Esophagus squamous epithelium (tissue), 5 donors: ENCODE results near the gene ACTN4. TPM values are rescaled to one million over a fixed set of nuclear protein-coding genes. Genes with fewer than 3 reads are reported as not detected.

ENCODE experiments used
- DNase-seq: peaks from one replicate; lab custom pipeline; 2025; lab: John Stamatoyannopoulos, UW
- H3K27ac ChIP-seq, 4 donors: fragments of 200-600 bp; sonication (generic); one replicate each; pipeline ENCODE4 v1.5.1; 2016 to 2019; ENCODE audit warnings: mild to moderate bottlenecking in 1 of 4
- H3K27me3 ChIP-seq, 4 donors: fragments of 200-600 bp; sonication (generic); 1 replicate in 3 of 4; 2 replicates in 1 of 4; pipeline versions ENCODE4 v1.5.1 to v1.6.0; 2017 to 2021; ENCODE audit warnings: antibody characterized with exemption in 1 of 4
- H3K36me3 ChIP-seq, 3 donors: fragments of 200-600 bp; sonication (generic); one replicate each; pipeline ENCODE4 v1.5.1; 2016 to 2019
- H3K4me1 ChIP-seq, 3 donors: fragments of 200-600 bp; sonication (generic); one replicate each; pipeline ENCODE4 v1.5.1; 2017 to 2019
- H3K4me3 ChIP-seq, 4 donors: fragments of 200-600 bp; sonication (generic); 1 replicate in 3 of 4; 2 replicates in 1 of 4; pipeline ENCODE4 v1.5.1; 2016 to 2019; ENCODE audit warnings: mild to moderate bottlenecking in 2 of 4, moderate library complexity in 1 of 4
- H3K9me3 ChIP-seq, 3 donors: fragments of 200-600 bp; sonication (generic); one replicate each; pipeline ENCODE4 v1.5.1; 2016 to 2019
- CTCF ChIP-seq, 6 experiments: fragments of 450-650 bp in 4 of 6; fragments of 200-600 bp in 2 of 6; sonication (generic) in 2 of 6; IDR thresholded peaks; one replicate each; pipeline ENCODE4 v1.5.1; 2016 to 2019; ENCODE audit warnings: antibody characterized with exemption in 6 of 6, mild to moderate bottlenecking in 4 of 6, moderate library complexity in 4 of 6
- POLR2A ChIP-seq, 4 donors: fragments of 450-650 bp; IDR thresholded peaks; one replicate each; pipeline ENCODE4 v1.6.1; 2017; ENCODE audit warnings: antibody characterized with exemption in 4 of 4, mild to moderate bottlenecking in 4 of 4, moderate library complexity in 3 of 4
- WGBS, 2 donors: methylation state at CpG; one replicate each; pipeline ENCODE4 v1.1.5; 2018; 5-methylcytosine and 5-hydroxymethylcytosine counted together
- intact Hi-C: fragments of 100-400 bp; cut with DNase I; formaldehyde crosslinking; loops from one replicate; pipeline ENCODE4 v1.15.0; 2022
- total RNA-seq, 4 donors: library from RNA; depleted of rRNA; stranded (reverse); fragments of >200 nt; gene quantifications; one replicate each; pipeline ENCODE4 v1.1.0, GENCODE V29; 2016
- donor health status: DM: yes; HTN: yes; CAD: no.

Gene ACTN4
- total RNA-seq, 4 donors from 2014 or later, result 302 to 705 (median 414) TPM

GRCh38 chr19:38656171-38656981 is 8.9 kb downstream of the ACTN4 start:
- no peak for TF ChIP-seq CTCF (IDR thresholded peaks at IDR 0.05)
- no peak for TF ChIP-seq POLR2A (IDR thresholded peaks at IDR 0.05)
- peaks cover 70 to 100% (median 93%) of the 10 kb centered on the region in 3 donors for H3K4me1 ChIP-seq
- no peaks in the 10 kb centered on the region for H3K9me3 ChIP-seq
- peak overlapping the region in 1 of 4 donors; percentile 5 for H3K4me3 ChIP-seq
- H3K36me3 ChIP-seq, result peaks cover 0 to 40% (median 0%) of the 10 kb centered on the region in 3 donors
- WGBS, 2 donors, result 50 to 67% methylated on average over 7 of the region's 7 CpGs
- H3K27ac ChIP-seq, result peak overlapping the region; percentile 97 to 100 (median 98)
- DNase-seq, result no peak
- H3K27me3 ChIP-seq, result no peaks in the 10 kb centered on the region
- intact Hi-C loops, result no loop called here

GRCh38 chr19:38657633-38658222 is 10.3 kb downstream of the ACTN4 start:
- Histone ChIP-seq H3K36me3 (peaks cover 0 to 40% (median 0%) of the 10 kb centered on the region in 3 donors), H3K4me1 (peaks cover 72 to 100% (median 92%) of the 10 kb centered on the region in 3 donors), H3K4me3 (peak overlapping the region in 1 of 4 donors; percentile 13), H3K27ac (peak overlapping the region; percentile 97 to 100 (median 98)), H3K9me3 (no peaks in the 10 kb centered on the region), H3K27me3 (no peaks in the 10 kb centered on the region)
- intact Hi-C loops, result no loop called here
- DNase-seq, result no peak
- 29 to 32% methylated on average over 8 of the region's 8 CpGs for WGBS, 2 donors
- TF ChIP-seq POLR2A (IDR thresholded peaks at IDR 0.05), result no peak
- no peak for TF ChIP-seq CTCF (IDR thresholded peaks at IDR 0.05)

- Histone ChIP-seq H3K4me1 (peaks cover 80 to 100% (median 92%) of the 10 kb centered on the region in 3 donors), H3K36me3 (peaks cover 0 to 44% (median 1%) of the 10 kb centered on the region in 3 donors), H3K4me3 (peak overlapping the region in 3 of 4 donors; percentile 0 to 39 (median 18)), H3K9me3 (no peaks in the 10 kb centered on the region), H3K27me3 (no peaks in the 10 kb centered on the region), H3K27ac (peak overlapping the region; percentile 97 to 100 (median 98))
- intact Hi-C loops, result no loop called here
- TF ChIP-seq CTCF (IDR thresholded peaks at IDR 0.05) (no peak), POLR2A (IDR thresholded peaks at IDR 0.05) (peak in 1 of 4 donors; percentile 5)
- 15 to 25% methylated on average over 8 to 14 of the region's 15 CpGs for WGBS, 2 donors
- DNase-seq, result no peak
Observed at GRCh38 chr19:38658462-38659306, 11.2 kb downstream of the ACTN4 start.

- Histone ChIP-seq H3K27me3 (no peaks in the 10 kb centered on the region), H3K36me3 (peaks cover 0 to 27% (median 4%) of the 10 kb centered on the region in 3 donors), H3K9me3 (no peaks in the 10 kb centered on the region), H3K4me3 (no peak overlapping the region), H3K27ac (peak overlapping the region; percentile 97 to 100 (median 98)), H3K4me1 (peaks cover 89 to 100% (median 92%) of the 10 kb centered on the region in 3 donors)
- no peak for DNase-seq
- no peak for TF ChIP-seq CTCF (IDR thresholded peaks at IDR 0.05)
- TF ChIP-seq POLR2A (IDR thresholded peaks at IDR 0.05), result no peak
- intact Hi-C loops, result no loop called here
- WGBS, 2 donors, result 80 to 86% methylated on average over 8 to 9 of the region's 9 CpGs
Observed at GRCh38 chr19:38660724-38661123, 13.3 kb downstream of the ACTN4 start.
